ENCODE measurements around the gene IL17RB.

IL17RB gene

GRCh38 chr3:53815067-53815466 is 31.3 kb upstream of the IL17RB start:
- Histone ChIP-seq H3K27ac (no peak overlapping the region), H3K27me3 (no peaks in the 10 kb centered on the region), H3K4me3 (no peak overlapping the region), H3K9me3 (no peaks in the 10 kb centered on the region), H3K36me3 (peaks cover 0 to 40% (median 0%) of the 10 kb centered on the region in 3 donors), H3K4me1 (no peaks in the 10 kb centered on the region)
- TF ChIP-seq CTCF (IDR thresholded peaks at IDR 0.05), result no peak
- DNase-seq, result peak in 1 of 2 donors; percentile 24
- intact Hi-C loops (cut with DNase I; ENCODE audit: low total_unique reads), result no loop called here

- no peaks in the 10 kb centered on the region for H3K9me3 ChIP-seq
- H3K27ac ChIP-seq, result no peak overlapping the region
- TF ChIP-seq CTCF (IDR thresholded peaks at IDR 0.05), result no peak
- H3K4me1 ChIP-seq, result no peaks in the 10 kb centered on the region
- H3K36me3 ChIP-seq, result peaks cover 0 to 46% (median 0%) of the 10 kb centered on the region in 3 donors
- no peaks in the 10 kb centered on the region for H3K27me3 ChIP-seq
- H3K4me3 ChIP-seq, result no peak overlapping the region
- DNase-seq, result peak in 1 of 2 donors; percentile 47
- intact Hi-C loops (cut with DNase I; ENCODE audit: low total_unique reads), result no loop called here
Observed at GRCh38 chr3:53815651-53816050, 30.7 kb upstream of the IL17RB start.

- Histone ChIP-seq H3K9me3 (no peaks in the 10 kb centered on the region), H3K4me1 (no peaks in the 10 kb centered on the region), H3K27ac (no peak overlapping the region), H3K36me3 (peaks cover 0 to 54% (median 0%) of the 10 kb centered on the region in 3 donors), H3K27me3 (no peaks in the 10 kb centered on the region), H3K4me3 (no peak overlapping the region)
- no peak for TF ChIP-seq CTCF (IDR thresholded peaks at IDR 0.05)
- intact Hi-C loops (cut with DNase I; ENCODE audit: low total_unique reads), result no loop called here
- DNase-seq, result no peak
Observed at GRCh38 chr3:53816425-53816824, 29.9 kb upstream of the IL17RB start.

GRCh38 chr3:53817211-53817610 is 29.2 kb upstream of the IL17RB start:
- Histone ChIP-seq H3K4me1 (no peaks in the 10 kb centered on the region), H3K27ac (no peak overlapping the region), H3K36me3 (peaks cover 0 to 61% (median 0%) of the 10 kb centered on the region in 3 donors), H3K4me3 (no peak overlapping the region), H3K27me3 (no peaks in the 10 kb centered on the region), H3K9me3 (no peaks in the 10 kb centered on the region)
- peak in 1 of 2 donors; percentile 39 for DNase-seq
- intact Hi-C loops (cut with DNase I; ENCODE audit: low total_unique reads), result no loop called here
- TF ChIP-seq CTCF (IDR thresholded peaks at IDR 0.05), result no peak

GRCh38 chr3:53817809-53818208 is 28.6 kb upstream of the IL17RB start:
- H3K36me3 ChIP-seq, result peaks cover 0 to 67% (median 0%) of the 10 kb centered on the region in 3 donors
- H3K9me3 ChIP-seq, result no peaks in the 10 kb centered on the region
- no peak for TF ChIP-seq CTCF (IDR thresholded peaks at IDR 0.05)
- DNase-seq, result peak in 1 of 2 donors; percentile 39
- no peaks in the 10 kb centered on the region for H3K4me1 ChIP-seq
- H3K27ac ChIP-seq, result no peak overlapping the region
- no peaks in the 10 kb centered on the region for H3K27me3 ChIP-seq
- H3K4me3 ChIP-seq, result no peak overlapping the region
- intact Hi-C loops (cut with DNase I; ENCODE audit: low total_unique reads), result no loop called here

All from tibial artery (tissue), 4 donors.